ENCODE results near the gene APMAP. TPM values are rescaled to one million over a fixed set of nuclear protein-coding genes. Genes with fewer than 3 reads are reported as not detected.

The APMAP gene
- total RNA-seq, 1 experiment from 2014 or later: 82.7 TPM

DNA sequence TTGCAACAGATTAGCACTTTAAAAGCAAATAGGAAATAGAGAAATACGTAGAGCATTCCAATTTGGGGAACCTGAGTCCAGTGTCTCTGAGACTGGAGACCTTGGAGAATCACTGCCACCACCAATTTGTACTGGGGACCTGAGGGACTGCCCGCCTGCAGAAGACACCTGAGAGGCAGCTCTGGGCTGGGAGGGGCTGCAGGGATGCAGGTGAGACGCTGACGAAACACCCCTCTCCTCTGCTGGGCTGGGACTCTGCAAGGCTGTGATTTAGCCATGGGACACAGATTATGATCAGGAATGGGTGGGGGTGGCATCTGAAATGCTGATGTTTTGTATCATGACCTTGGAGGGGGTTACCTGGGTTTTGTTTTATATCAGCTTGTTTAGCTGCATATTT is 7.0 kb upstream of the APMAP start:
- peaks cover 0 to 10% of the 10 kb centered on the region in 2 experiments; a peak in 1 of 4 replicates for H3K4me1 ChIP-seq (ENCODE audit: control insufficient read depth in 1 of 2, insufficient read depth in 2 of 2, low read length in 2 of 2)
- H3K27ac ChIP-seq (ENCODE audit: low read depth, low read length): no peak overlapping the region
- DNase-seq (ENCODE audit: low read depth, low spot score) (no peak), ATAC-seq (no peak)
- no peaks in the 10 kb centered on the region for H3K9me2 ChIP-seq (ENCODE audit: insufficient read depth)
- BruUV-seq (replicated peaks): no TSS peak
- no peaks in the 10 kb centered on the region for H3K9me3 ChIP-seq (ENCODE audit: control insufficient read depth in 1 of 2, insufficient read depth in 1 of 2, low read depth in 1 of 2, low read length in 2 of 2)
- CTCF ChIA-PET: no interaction called here
- POLR2A ChIA-PET: no interaction called here
- no peak overlapping the region for H3K9ac ChIP-seq (ENCODE audit: low read length)
- no peaks in the 10 kb centered on the region for H3K79me2 ChIP-seq (ENCODE audit: insufficient read depth, low read length)
- TF ChIP-seq, protein P1, sequence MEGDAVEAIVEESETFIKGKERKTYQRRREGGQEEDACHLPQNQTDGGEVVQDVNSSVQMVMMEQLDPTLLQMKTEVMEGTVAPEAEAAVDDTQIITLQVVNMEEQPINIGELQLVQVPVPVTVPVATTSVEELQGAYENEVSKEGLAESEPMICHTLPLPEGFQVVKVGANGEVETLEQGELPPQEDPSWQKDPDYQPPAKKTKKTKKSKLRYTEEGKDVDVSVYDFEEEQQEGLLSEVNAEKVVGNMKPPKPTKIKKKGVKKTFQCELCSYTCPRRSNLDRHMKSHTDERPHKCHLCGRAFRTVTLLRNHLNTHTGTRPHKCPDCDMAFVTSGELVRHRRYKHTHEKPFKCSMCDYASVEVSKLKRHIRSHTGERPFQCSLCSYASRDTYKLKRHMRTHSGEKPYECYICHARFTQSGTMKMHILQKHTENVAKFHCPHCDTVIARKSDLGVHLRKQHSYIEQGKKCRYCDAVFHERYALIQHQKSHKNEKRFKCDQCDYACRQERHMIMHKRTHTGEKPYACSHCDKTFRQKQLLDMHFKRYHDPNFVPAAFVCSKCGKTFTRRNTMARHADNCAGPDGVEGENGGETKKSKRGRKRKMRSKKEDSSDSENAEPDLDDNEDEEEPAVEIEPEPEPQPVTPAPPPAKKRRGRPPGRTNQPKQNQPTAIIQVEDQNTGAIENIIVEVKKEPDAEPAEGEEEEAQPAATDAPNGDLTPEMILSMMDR (IDR thresholded peaks at IDR 0.05 in 2 of 3, conservative IDR thresholded peaks at IDR 0.05 in 1 of 3; ENCODE audit: borderline replicate concordance in 1 of 3, insufficient read depth in 1 of 3, low read depth in 2 of 3, low read length in 2 of 3): no peak
- no peak for TF ChIP-seq POLR2AphosphoS5 (IDR thresholded peaks at IDR 0.05; ENCODE audit: low read depth, low read length)
- H3K36me3 ChIP-seq (ENCODE audit: control insufficient read depth in 1 of 2, insufficient read depth in 2 of 2, low read length in 2 of 2): no peaks in the 10 kb centered on the region
- H4K20me1 ChIP-seq (ENCODE audit: insufficient read depth): no peaks in the 10 kb centered on the region
- H2AFZ ChIP-seq (ENCODE audit: low read depth, low read length, poor library complexity, severe bottlenecking): no peak overlapping the region
- H3K4me2 ChIP-seq (ENCODE audit: low read length): no peak overlapping the region
- H3K4me3 ChIP-seq (replicated peaks in 1 of 2; ENCODE audit: low read depth in 1 of 2, low read length in 2 of 2): no peak overlapping the region
- peaks cover 16% of the 10 kb centered on the region; the same call in 1 of the 2 replicates for H3K27me3 ChIP-seq (ENCODE audit: insufficient read depth, low read length)
- intact Hi-C loops (cut with micrococcal nuclease): no loop called here
- RAD21 ChIA-PET (ENCODE audit: low non-redundant PET in 1 of 2, low total read pairs in 2 of 2, uncharacterized antibody in 2 of 2, unreplicated experiment in 2 of 2): no interaction called here

DNA sequence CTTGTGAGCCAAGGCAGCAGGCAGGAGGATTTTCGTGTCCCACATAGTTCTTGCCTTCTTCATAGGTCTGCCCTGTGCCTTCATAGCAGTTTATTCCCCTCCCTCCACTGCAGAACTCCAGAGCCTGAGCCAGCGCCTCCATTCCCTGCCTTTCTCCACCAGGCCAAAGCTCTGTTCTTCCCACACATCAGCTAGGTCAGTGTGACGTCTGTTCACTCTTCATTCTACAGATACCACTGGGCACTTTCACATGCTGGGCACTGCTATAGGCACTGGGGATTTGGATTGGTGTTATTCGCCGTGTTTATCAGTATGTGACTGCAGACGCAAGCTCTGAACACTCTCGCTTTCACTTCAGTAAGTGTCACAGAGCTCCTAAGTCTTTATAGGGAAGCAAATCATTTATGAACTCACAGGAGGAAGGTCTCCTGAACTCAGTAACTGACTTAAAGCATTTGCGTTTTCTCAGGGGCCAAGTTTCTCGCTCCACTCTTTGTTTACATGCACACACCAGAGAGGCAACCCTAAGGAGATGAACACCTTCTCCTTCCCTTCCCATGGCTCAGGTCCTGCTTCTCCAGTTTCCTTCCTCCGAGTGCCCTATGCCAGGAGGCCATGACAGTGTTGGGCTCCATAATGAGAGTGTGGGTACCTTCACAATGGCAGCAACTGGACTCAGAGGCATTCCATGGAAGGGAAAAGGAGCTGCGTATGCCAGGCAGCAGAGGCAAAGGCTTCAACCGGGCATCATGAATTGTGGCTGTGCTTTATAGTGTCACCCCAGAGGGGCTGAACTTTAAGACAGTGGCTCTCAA is 6.3 kb upstream of the APMAP start:
- ChIA-PET RAD21 (ENCODE audit: low non-redundant PET in 1 of 2, low total read pairs in 2 of 2, uncharacterized antibody in 2 of 2, unreplicated experiment in 2 of 2) (no interaction called here), CTCF (no interaction called here)

More for the DNA sequence above, 6.3 kb upstream of the APMAP start:
- Histone ChIP-seq H3K27me3 (ENCODE audit: insufficient read depth, low read length) (peaks cover 16% of the 10 kb centered on the region; the same call in 1 of the 2 replicates), H4K20me1 (ENCODE audit: insufficient read depth) (no peaks in the 10 kb centered on the region), H3K36me3 (ENCODE audit: control insufficient read depth in 1 of 2, insufficient read depth in 2 of 2, low read length in 2 of 2) (no peaks in the 10 kb centered on the region), H3K27ac (ENCODE audit: low read depth, low read length) (no peak overlapping the region), H3K4me2 (ENCODE audit: low read length) (no peak overlapping the region), H3K9ac (ENCODE audit: low read length) (no peak overlapping the region), H3K4me3 (replicated peaks in 1 of 2; ENCODE audit: low read depth in 1 of 2, low read length in 2 of 2) (no peak overlapping the region), H3K4me1 (ENCODE audit: control insufficient read depth in 1 of 2, insufficient read depth in 2 of 2, low read length in 2 of 2) (peaks cover 0 to 14% of the 10 kb centered on the region in 2 experiments; a peak in 2 of 4 replicates), H3K9me2 (ENCODE audit: insufficient read depth) (no peaks in the 10 kb centered on the region), H3K9me3 (ENCODE audit: control insufficient read depth in 1 of 2, insufficient read depth in 1 of 2, low read depth in 1 of 2, low read length in 2 of 2) (no peaks in the 10 kb centered on the region), H2AFZ (ENCODE audit: low read depth, low read length, poor library complexity, severe bottlenecking) (no peak overlapping the region), H3K79me2 (ENCODE audit: insufficient read depth, low read length) (no peaks in the 10 kb centered on the region)
- DNase-seq (ENCODE audit: low read depth, low spot score) (no peak), ATAC-seq (no peak)
- intact Hi-C loops (cut with micrococcal nuclease): no loop called here
- no peak for TF ChIP-seq ZNF274 (IDR thresholded peaks at IDR 0.05; ENCODE audit: low read depth, low read length)
- no peak for TF ChIP-seq POLR2A (IDR thresholded peaks at IDR 0.05; ENCODE audit: borderline replicate concordance, extremely low read depth, insufficient read depth, insufficient read length)
- no peak for TF ChIP-seq EZH2 (IDR thresholded peaks at IDR 0.05)
- no peak for TF ChIP-seq SP1 (IDR thresholded peaks at IDR 0.05; ENCODE audit: low read depth)
- TF ChIP-seq, protein P2, sequence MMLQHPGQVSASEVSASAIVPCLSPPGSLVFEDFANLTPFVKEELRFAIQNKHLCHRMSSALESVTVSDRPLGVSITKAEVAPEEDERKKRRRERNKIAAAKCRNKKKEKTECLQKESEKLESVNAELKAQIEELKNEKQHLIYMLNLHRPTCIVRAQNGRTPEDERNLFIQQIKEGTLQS (IDR thresholded peaks at IDR 0.05): no peak
- TF ChIP-seq RAD21 (IDR thresholded peaks at IDR 0.05; ENCODE audit: low read depth): no peak
- no peak for TF ChIP-seq EGR1 (IDR thresholded peaks at IDR 0.05; ENCODE audit: low read depth)
- TF ChIP-seq ELF1 (IDR thresholded peaks at IDR 0.05; ENCODE audit: borderline replicate concordance, low read depth): no peak
- TF ChIP-seq TCF7L2 (IDR thresholded peaks at IDR 0.05; ENCODE audit: borderline replicate concordance, extremely low read depth, insufficient read depth, insufficient read length): no peak
- no peak for TF ChIP-seq YY1 (IDR thresholded peaks at IDR 0.05; ENCODE audit: extremely low read depth, insufficient replicate concordance, low read depth, low read length)
- no peak for TF ChIP-seq CBX3 (IDR thresholded peaks at IDR 0.05; ENCODE audit: low read depth)
- no peak for TF ChIP-seq JUND (IDR thresholded peaks at IDR 0.05)
- POLR2A ChIA-PET: no interaction called here
- no TSS peak for BruUV-seq (replicated peaks)
